ENCODE data around the gene SLC39A5.

DNA sequence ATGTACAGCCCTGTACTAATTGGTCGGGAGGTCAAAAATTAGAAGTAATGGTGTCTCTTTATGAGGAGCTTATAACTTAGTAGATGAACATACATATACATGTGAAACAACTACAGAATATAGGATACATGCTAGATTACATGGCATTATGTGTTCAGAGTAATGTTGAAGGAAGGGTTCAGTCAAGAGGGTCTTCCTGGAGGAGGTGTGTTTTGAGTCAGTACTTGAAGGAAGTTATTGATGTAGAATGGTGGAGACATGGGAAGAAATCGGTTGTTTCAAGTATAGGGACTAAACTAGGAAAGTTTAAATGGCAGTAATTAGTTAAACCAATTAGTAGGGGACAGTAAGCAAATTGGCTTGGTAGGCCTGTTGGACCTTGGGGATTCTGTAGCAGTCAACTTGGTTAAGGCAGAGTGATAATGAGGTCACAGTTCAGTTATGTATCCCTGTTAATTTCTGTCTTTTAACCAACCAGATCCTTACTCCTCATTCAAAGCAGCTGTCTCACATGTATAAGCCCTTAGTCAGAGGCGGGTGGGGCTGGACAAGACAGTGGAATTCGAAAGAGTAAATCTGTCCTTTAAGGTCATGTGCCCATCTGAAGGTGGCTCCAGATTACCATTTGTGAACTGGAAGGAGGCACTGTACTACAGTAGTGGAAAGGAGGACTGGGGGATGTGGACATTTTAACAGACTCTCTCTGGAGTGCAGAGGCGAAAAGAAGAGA, 31.8 kb downstream of the SLC39A5 start:
- TF ChIP-seq, protein P1, sequence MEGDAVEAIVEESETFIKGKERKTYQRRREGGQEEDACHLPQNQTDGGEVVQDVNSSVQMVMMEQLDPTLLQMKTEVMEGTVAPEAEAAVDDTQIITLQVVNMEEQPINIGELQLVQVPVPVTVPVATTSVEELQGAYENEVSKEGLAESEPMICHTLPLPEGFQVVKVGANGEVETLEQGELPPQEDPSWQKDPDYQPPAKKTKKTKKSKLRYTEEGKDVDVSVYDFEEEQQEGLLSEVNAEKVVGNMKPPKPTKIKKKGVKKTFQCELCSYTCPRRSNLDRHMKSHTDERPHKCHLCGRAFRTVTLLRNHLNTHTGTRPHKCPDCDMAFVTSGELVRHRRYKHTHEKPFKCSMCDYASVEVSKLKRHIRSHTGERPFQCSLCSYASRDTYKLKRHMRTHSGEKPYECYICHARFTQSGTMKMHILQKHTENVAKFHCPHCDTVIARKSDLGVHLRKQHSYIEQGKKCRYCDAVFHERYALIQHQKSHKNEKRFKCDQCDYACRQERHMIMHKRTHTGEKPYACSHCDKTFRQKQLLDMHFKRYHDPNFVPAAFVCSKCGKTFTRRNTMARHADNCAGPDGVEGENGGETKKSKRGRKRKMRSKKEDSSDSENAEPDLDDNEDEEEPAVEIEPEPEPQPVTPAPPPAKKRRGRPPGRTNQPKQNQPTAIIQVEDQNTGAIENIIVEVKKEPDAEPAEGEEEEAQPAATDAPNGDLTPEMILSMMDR (IDR thresholded peaks at IDR 0.05) = no peak
- TF ChIP-seq POLR2A (IDR thresholded peaks at IDR 0.05) = no peak

All from uterus (tissue), 2 donors.